ENCODE measurements around the gene NFATC2.

NFATC2 gene

GRCh38 chr20:51337126-51337805 lies 205.3 kb downstream of the NFATC2 start:
- TF ChIP-seq EZH2phosphoT487 (IDR thresholded peaks at IDR 0.05; ENCODE audit: borderline replicate concordance) = no peak
- TF ChIP-seq, protein P1, sequence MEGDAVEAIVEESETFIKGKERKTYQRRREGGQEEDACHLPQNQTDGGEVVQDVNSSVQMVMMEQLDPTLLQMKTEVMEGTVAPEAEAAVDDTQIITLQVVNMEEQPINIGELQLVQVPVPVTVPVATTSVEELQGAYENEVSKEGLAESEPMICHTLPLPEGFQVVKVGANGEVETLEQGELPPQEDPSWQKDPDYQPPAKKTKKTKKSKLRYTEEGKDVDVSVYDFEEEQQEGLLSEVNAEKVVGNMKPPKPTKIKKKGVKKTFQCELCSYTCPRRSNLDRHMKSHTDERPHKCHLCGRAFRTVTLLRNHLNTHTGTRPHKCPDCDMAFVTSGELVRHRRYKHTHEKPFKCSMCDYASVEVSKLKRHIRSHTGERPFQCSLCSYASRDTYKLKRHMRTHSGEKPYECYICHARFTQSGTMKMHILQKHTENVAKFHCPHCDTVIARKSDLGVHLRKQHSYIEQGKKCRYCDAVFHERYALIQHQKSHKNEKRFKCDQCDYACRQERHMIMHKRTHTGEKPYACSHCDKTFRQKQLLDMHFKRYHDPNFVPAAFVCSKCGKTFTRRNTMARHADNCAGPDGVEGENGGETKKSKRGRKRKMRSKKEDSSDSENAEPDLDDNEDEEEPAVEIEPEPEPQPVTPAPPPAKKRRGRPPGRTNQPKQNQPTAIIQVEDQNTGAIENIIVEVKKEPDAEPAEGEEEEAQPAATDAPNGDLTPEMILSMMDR (conservative IDR thresholded peaks at IDR 0.05; ENCODE audit: low read length) = no peak
- Histone ChIP-seq H3F3A (ENCODE audit: low read depth) (no peaks in the 10 kb centered on the region), H3K4me1 (ENCODE audit: insufficient read depth, low read length, poor library complexity, severe bottlenecking) (no peaks in the 10 kb centered on the region), H3K9me2 (replicated peaks; ENCODE audit: low read depth, low read length) (no peaks in the 10 kb centered on the region), H3K4me2 (ENCODE audit: low read depth, low read length, poor library complexity, severe bottlenecking) (no peak overlapping the region), H3K9me3 (ENCODE audit: insufficient read depth, low read depth, low read length) (no peaks in the 10 kb centered on the region), H3K27me3 (ENCODE audit: insufficient read depth, low read length, poor library complexity, severe bottlenecking) (no peaks in the 10 kb centered on the region), H3K9ac (ENCODE audit: low read depth, low read length, poor library complexity, severe bottlenecking) (no peak overlapping the region), H3K36me3 (ENCODE audit: insufficient read depth, low read length) (no peaks in the 10 kb centered on the region), H4K20me1 (ENCODE audit: insufficient read depth, low read length, poor library complexity, severe bottlenecking) (no peaks in the 10 kb centered on the region), H3K4me3 (ENCODE audit: low read length, poor library complexity, severe bottlenecking) (no peak overlapping the region), H3K79me2 (ENCODE audit: insufficient read depth, low read length) (no peaks in the 10 kb centered on the region), H2AFZ (ENCODE audit: low read length) (no peak overlapping the region)
